Stimulated activated CD8-positive, alpha-beta memory T cell treated with anti-CD3 and anti-CD28 coated beads, Interleukin-7, amount 100 ng/mL, for 1 hour (primary cell): Measurements from ENCODE around the gene SASH1.
"Not testable (repeated sequence)": the region's sequence is repeated elsewhere in the genome, so short reads cannot be mapped to it uniquely, and the experiment has no call there.

Source experiments
- DNase-seq, 2 donors: peaks; one replicate each; pipeline ENCODE4 v3.0.0-alpha.2; 2020; ENCODE audit warnings: low read depth in 2 of 2

Gene SASH1

GRCh38 chr6:148580442-148580841 lies 237.8 kb downstream of the SASH1 start:
- DNase-seq: no peak

GRCh38 chr6:148583631-148584030 lies 241.0 kb downstream of the SASH1 start:
- DNase-seq: no peak

GRCh38 chr6:148585641-148586040 lies 243.0 kb downstream of the SASH1 start:
- not testable (repeated sequence) for DNase-seq

GRCh38 chr6:148590883-148591282 lies 248.2 kb downstream of the SASH1 start:
- no peak for DNase-seq

GRCh38 chr6:148591656-148592055 lies 249.0 kb downstream of the SASH1 start:
- no peak for DNase-seq

GRCh38 chr6:148593130-148593812 lies 250.6 kb downstream of the SASH1 start:
- DNase-seq: no peak

- DNase-seq: no peak
These were observed 251.2 kb downstream of the SASH1 start for GRCh38 chr6:148593813-148594170.

GRCh38 chr6:148595550-148595949 lies 252.9 kb downstream of the SASH1 start:
- no peak for DNase-seq

- DNase-seq: no peak
These were observed 254.3 kb downstream of the SASH1 start for GRCh38 chr6:148596891-148597455.

GRCh38 chr6:148598724-148599123 lies 256.1 kb downstream of the SASH1 start:
- DNase-seq: no peak

GRCh38 chr6:148599967-148600426 lies 257.4 kb downstream of the SASH1 start:
- no peak for DNase-seq
